ENCODE results near the gene MYOC.
"Not testable (repeated sequence)": the region's sequence is repeated elsewhere in the genome, so short reads cannot be mapped to it uniquely, and the experiment has no call there.

The MYOC gene

GRCh38 chr1:171652234-171652822 is at the start of gene MYOC:
Gene MYOC, minus strand, starts transcription at chr1:171652688. Its CDS starts 77 bp downstream, at chr1:171652611.
- in situ Hi-C loops (cut with MboI; ENCODE audit: low sequenced_read_pairs), result no loop called here

- in situ Hi-C loops (cut with MboI; ENCODE audit: low sequenced_read_pairs), result no loop called here
These were observed 47.0 kb upstream of the MYOC start for GRCh38 chr1:171699531-171699930.

GRCh38 chr1:171695772-171696171 is 43.3 kb upstream of the MYOC start:
- in situ Hi-C loops (cut with MboI; ENCODE audit: low sequenced_read_pairs), result not testable (repeated sequence)

- in situ Hi-C loops (cut with MboI; ENCODE audit: low sequenced_read_pairs), result not testable (repeated sequence)
These were observed 41.1 kb upstream of the MYOC start for GRCh38 chr1:171693541-171693940.

GRCh38 chr1:171683870-171684269 is 31.4 kb upstream of the MYOC start:
- in situ Hi-C loops (cut with MboI; ENCODE audit: low sequenced_read_pairs), result no loop called here

GRCh38 chr1:171680339-171680738 is 27.9 kb upstream of the MYOC start:
- in situ Hi-C loops (cut with MboI; ENCODE audit: low sequenced_read_pairs), result no loop called here

GRCh38 chr1:171676823-171677222 is 24.3 kb upstream of the MYOC start:
- in situ Hi-C loops (cut with MboI; ENCODE audit: low sequenced_read_pairs), result no loop called here

GRCh38 chr1:171674431-171675405 is 22.2 kb upstream of the MYOC start:
- in situ Hi-C loops (cut with MboI; ENCODE audit: low sequenced_read_pairs), result no loop called here

GRCh38 chr1:171670739-171671138 is 18.3 kb upstream of the MYOC start:
- in situ Hi-C loops (cut with MboI; ENCODE audit: low sequenced_read_pairs), result no loop called here

DNA sequence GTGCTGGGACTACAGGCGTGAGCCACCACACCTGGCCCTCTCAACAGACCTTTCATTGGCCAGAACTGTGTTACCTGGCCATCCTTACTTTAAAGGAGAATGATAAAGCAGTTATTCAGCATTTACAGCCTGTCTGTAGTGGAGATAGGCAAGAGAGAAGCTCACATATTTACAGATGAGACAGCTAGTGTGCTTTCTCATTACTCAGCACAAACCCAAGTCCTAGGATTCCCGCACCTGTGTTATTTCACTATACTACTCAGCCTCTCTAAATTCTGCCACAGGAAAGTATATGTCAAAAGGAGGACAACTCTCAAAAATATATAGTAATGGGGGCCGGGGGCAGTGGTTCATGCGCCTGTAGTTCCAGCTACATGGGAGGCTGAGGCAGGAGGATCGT is 15.9 kb upstream of the MYOC start:
- in situ Hi-C loops (cut with MboI; ENCODE audit: low sequenced_read_pairs), result no loop called here

DNA sequence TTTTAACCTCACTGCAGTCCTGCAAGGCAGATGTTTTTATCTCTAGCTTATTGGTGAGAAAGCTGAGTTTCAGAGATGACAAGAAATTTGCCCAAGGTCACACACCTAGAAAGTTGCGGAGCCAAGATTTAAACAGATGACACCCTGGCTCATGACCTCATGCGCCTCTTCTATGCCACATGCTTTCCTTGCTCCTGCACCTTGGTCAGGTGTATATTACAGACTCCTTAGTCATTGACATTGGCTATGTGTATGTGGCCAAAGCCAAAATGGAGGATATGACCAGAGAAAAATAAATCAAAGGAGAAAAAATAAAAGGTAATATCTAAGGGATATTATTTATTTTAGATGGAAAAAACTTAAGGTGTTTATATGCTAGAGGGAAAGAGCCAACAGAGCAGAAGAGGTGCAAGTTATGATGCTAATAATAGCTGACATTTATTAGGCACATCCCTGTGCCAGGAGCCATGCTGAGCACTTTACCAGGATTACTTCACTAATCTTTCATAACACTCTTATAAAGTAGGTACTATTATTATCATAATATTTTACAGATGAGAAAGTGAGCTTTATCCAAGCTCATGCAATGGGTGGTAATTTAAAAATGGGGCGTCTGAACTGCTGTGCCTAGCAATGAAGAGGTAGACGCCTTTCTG is 13.8 kb upstream of the MYOC start:
- in situ Hi-C loops (cut with MboI; ENCODE audit: low sequenced_read_pairs), result no loop called here

- in situ Hi-C loops (cut with MboI; ENCODE audit: low sequenced_read_pairs), result no loop called here
These were observed 12.5 kb upstream of the MYOC start for GRCh38 chr1:171664976-171665375.

- in situ Hi-C loops (cut with MboI; ENCODE audit: low sequenced_read_pairs), result no loop called here
These were observed 11.5 kb upstream of the MYOC start for GRCh38 chr1:171663854-171664575.

DNA sequence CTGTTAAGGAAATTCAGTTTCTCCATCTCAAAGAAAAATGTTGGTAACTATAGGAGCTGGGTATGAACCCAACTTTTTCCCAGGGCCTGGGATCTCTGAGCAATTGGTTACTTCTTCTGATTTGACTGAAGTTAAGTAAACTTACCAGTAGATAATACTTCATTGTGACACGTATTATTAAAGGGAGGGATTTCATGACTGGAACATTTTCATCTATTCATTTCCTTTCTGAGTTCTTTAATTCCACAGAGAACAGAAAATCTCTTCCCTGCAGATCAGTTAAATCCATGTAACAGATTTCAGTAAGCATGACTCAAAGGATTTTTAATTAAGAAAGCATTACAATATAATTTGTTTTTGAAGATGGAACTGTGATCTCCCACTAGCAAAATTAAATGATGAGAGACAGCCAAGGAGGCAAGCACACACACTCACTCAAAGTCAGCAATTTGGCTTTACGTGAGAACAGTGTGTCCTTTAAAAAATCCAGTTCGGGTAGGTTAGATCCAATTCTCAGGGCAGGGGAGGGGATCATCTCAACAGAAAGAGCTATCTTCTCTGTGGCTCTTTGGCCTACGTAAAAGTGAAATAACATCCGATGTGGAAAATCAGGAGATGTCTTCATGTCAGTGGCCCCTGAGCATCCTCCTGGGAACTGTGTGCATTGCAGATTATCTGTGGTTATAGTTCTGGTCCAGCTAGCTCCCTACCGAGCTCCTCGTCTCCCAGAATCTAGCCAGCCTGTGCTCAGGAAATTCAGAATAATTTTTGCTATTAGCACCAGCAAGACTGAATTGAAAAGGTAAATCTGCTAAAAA is 10.8 kb upstream of the MYOC start:
- in situ Hi-C loops (cut with MboI; ENCODE audit: low sequenced_read_pairs), result no loop called here

- in situ Hi-C loops (cut with MboI; ENCODE audit: low sequenced_read_pairs), result no loop called here
These were observed 8.7 kb upstream of the MYOC start for GRCh38 chr1:171661076-171661650.

GRCh38 chr1:171656206-171656605 is 3.7 kb upstream of the MYOC start:
- in situ Hi-C loops (cut with MboI; ENCODE audit: low sequenced_read_pairs), result not testable (repeated sequence)

DNA sequence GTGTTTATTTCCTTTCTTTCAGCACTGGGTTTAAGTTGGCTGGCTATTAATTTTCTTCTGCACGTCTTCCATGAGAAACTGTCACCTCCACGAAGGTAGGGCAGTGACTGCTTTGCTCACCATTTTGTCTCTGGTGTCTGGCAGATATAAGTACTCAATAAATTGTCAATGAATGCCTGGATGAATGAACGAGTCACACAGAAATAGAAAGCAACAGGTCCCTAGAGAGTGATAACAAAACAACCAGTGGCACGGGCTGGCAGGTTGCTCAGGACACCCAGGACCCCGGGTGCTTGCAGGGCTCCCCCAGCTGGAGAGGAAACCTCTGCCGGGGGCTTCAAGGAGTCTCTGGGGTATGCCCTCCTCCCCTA is 3.2 kb upstream of the MYOC start:
- in situ Hi-C loops (cut with MboI; ENCODE audit: low sequenced_read_pairs), result no loop called here

DNA sequence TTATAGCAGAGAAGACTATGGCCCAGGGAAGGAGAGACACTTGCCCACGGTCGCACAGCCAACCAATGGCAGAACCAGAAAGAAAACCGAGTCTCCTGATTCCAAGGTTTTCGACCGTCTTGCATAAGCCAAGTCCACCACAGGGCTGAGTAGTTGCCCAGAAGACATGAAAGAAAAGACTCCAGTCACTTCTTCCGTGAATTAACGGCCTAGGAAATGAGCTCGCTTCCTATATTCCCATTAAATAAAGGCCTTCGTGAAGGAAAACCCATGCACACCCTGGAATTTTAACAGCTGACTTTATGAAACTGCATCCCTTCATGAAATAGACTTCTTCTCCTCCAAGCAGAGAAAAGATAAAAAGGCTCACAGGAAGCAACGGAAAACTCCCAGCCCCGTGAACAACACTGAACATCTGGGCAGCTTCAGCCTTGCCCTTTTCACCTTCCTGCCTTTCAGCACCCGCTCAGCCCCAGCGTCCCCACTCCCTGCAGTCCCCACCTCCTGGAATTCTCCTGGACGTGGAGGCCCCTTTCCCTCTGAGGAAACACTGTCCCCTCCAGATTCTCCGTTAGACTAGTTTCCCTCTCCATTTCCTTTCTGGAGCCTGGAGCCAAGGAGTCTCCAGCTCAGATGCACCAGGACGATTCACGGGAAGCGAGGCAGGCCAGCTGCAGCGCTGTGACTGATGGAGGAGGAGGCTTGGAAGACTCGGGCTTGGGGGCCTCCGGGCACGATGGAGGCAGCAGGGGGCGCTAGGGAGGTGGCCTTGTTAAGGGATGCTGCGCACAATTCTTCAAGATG is 2.7 kb upstream of the MYOC start:
- in situ Hi-C loops (cut with MboI; ENCODE audit: low sequenced_read_pairs), result no loop called here
